OCI-LY1 (cell line): ENCODE measurements around the gene ANKMY1.
"Not testable (repeated sequence)": the region's sequence is repeated elsewhere in the genome, so short reads cannot be mapped to it uniquely, and the experiment has no call there.

ENCODE experiments used
- H2AFZ ChIP-seq: fragments of 200-600 bp; sonication (generic), shearing (Covaris generic); 2 replicates; pipeline ENCODE4 v1.6.0; 2014; ENCODE audit warnings: antibody characterized with exemption, mild to moderate bottlenecking, low read length
- H3F3A ChIP-seq: fragments of 200-600 bp; sonication (generic), shearing (Covaris generic); 2 replicates; pipeline ENCODE4 v1.6.0; 2014; ENCODE audit warnings: mild to moderate bottlenecking, antibody characterized with exemption, low read length, moderate library complexity; ENCODE audit not compliant: insufficient read depth
- H3K27ac ChIP-seq: fragments of 200-600 bp; sonication (generic); 2 replicates; pipeline ENCODE4 v1.5.1; 2014; ENCODE audit warnings: low read length, mixed run types, mild to moderate bottlenecking, low read depth; ENCODE audit not compliant: poor library complexity, severe bottlenecking
- H3K27me3 ChIP-seq: fragments of 200-600 bp; sonication (generic); 2 replicates; pipeline ENCODE4 v1.6.0; 2014; ENCODE audit warnings: antibody characterized with exemption, mild to moderate bottlenecking, low read length, moderate library complexity; ENCODE audit not compliant: insufficient read depth
- H3K36me3 ChIP-seq: fragments of 200-600 bp; sonication (generic); 2 replicates; pipeline ENCODE4 v1.6.1; 2014; ENCODE audit warnings: mild to moderate bottlenecking, antibody characterized with exemption, low read length, moderate library complexity, mixed read lengths; ENCODE audit not compliant: insufficient read depth
- H3K4me1 ChIP-seq: fragments of 200-600 bp; sonication (generic); 2 replicates; pipeline ENCODE4 v1.5.1; 2014; ENCODE audit warnings: mild to moderate bottlenecking, low read length, moderate library complexity; ENCODE audit not compliant: insufficient read depth, severe bottlenecking
- H3K4me2 ChIP-seq: fragments of 200-600 bp; sonication (generic), shearing (Covaris generic); 2 replicates; pipeline ENCODE4 v1.6.1; 2014; ENCODE audit warnings: low read length
- H3K4me3 ChIP-seq: fragments of 200-600 bp; sonication (generic); 2 replicates; pipeline ENCODE4 v1.5.1; 2014; ENCODE audit warnings: low read length, low read depth, mild to moderate bottlenecking, mixed read lengths; ENCODE audit not compliant: poor library complexity, severe bottlenecking
- H3K79me2 ChIP-seq: fragments of 200-600 bp; shearing (Covaris generic); 2 replicates; pipeline ENCODE4 v1.6.1; 2016; ENCODE audit warnings: mixed run types, low read length, mixed read lengths; ENCODE audit not compliant: insufficient read depth
- H3K9ac ChIP-seq: fragments of 200-600 bp; sonication (generic), shearing (Covaris generic); 2 replicates; pipeline ENCODE4 v1.6.1; 2014; ENCODE audit warnings: mild to moderate bottlenecking, low read length, mixed read lengths
- H3K9me2 ChIP-seq: fragments of 200-600 bp; sonication (generic), shearing (Covaris generic); 2 replicates; pipeline ENCODE4 v1.6.1; 2014; ENCODE audit warnings: low read depth, mild to moderate bottlenecking, low read length, mixed read lengths
- H3K9me3 ChIP-seq: fragments of 200-600 bp; shearing (Covaris generic); 2 replicates; pipeline ENCODE4 v1.6.1; 2014; ENCODE audit warnings: low read length, mixed read lengths
- H4K20me1 ChIP-seq: fragments of 200-600 bp; sonication (generic), shearing (Covaris generic); 2 replicates; pipeline ENCODE4 v1.6.0; 2016; ENCODE audit warnings: mild to moderate bottlenecking, low read length; ENCODE audit not compliant: insufficient read depth
- EZH2 ChIP-seq: fragments of 200-600 bp; sonication (generic), shearing (Covaris generic); IDR thresholded peaks from 2 replicates; pipeline ENCODE4 v1.8.0; 2017; ENCODE audit warnings: borderline replicate concordance, mixed run types, mild to moderate bottlenecking, antibody characterized with exemption, low read length, moderate library complexity, mixed read lengths
- TF ChIP-seq, protein P1 (sequence below): fragments of 200-600 bp; sonication (generic), shearing (Covaris generic); IDR thresholded peaks from 2 replicates; pipeline ENCODE4 v1.5.1; 2017; ENCODE audit warnings: mild to moderate bottlenecking, antibody characterized with exemption, low read length, moderate library complexity, mixed read lengths

ANKMY1 gene

DNA sequence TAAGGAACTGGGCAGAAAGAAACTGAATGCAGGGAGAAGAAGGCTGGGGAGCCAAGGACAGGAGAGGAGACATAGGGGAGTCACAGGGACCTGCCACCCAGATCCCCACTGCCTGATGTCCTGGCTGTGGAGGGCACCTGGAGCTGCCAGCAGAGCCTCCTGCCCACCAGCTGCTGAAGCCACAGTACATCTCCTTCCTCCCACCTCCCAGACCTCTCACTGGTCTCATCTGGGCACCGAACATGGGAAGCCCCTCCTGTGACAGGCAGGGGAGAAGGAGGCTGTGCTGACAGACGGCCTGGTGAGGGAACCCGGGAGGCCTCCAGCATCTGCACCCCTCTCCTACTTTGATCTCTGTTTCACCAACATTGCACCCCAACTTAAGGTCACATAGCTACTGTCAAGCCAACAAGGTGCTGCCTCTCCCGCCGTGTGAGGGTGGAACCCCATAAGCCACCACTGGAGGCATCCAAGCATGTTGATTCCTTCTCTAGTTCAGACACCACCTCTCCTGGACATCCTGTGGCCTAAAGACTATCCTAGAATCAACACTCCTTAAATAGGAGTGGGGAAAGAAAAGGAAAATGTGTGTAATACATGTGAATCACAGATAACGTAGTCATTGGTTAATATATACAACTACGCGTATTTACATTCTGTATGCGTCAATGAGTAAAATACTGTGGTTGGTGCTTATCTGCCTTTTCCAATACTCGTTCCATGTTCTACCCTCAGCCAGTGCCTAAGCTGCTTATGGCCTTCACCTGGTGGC is 7.0 kb upstream of the ANKMY1 start:
- Histone ChIP-seq H3K9me3 (no peaks in the 10 kb centered on the region), H3K4me3 (peak overlapping the region; percentile 65), H3K36me3 (peaks cover 7% of the 10 kb centered on the region; the same call in 1 of the 2 replicates), H3F3A (no peaks in the 10 kb centered on the region), H3K79me2 (peaks cover 2% of the 10 kb centered on the region; the same call in 1 of the 2 replicates), H3K27me3 (no peaks in the 10 kb centered on the region), H3K9ac (peak overlapping the region; percentile 96), H3K4me2 (peak overlapping the region; percentile 97), H4K20me1 (no peaks in the 10 kb centered on the region), H2AFZ (no peak overlapping the region), H3K9me2 (no peaks in the 10 kb centered on the region), H3K4me1 (peaks cover 59% of the 10 kb centered on the region), H3K27ac (peak overlapping the region; percentile 97)
- TF ChIP-seq, protein P1, sequence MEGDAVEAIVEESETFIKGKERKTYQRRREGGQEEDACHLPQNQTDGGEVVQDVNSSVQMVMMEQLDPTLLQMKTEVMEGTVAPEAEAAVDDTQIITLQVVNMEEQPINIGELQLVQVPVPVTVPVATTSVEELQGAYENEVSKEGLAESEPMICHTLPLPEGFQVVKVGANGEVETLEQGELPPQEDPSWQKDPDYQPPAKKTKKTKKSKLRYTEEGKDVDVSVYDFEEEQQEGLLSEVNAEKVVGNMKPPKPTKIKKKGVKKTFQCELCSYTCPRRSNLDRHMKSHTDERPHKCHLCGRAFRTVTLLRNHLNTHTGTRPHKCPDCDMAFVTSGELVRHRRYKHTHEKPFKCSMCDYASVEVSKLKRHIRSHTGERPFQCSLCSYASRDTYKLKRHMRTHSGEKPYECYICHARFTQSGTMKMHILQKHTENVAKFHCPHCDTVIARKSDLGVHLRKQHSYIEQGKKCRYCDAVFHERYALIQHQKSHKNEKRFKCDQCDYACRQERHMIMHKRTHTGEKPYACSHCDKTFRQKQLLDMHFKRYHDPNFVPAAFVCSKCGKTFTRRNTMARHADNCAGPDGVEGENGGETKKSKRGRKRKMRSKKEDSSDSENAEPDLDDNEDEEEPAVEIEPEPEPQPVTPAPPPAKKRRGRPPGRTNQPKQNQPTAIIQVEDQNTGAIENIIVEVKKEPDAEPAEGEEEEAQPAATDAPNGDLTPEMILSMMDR: peak; percentile 26; the same call in 1 of the 2 replicates
- no peak for TF ChIP-seq EZH2

DNA sequence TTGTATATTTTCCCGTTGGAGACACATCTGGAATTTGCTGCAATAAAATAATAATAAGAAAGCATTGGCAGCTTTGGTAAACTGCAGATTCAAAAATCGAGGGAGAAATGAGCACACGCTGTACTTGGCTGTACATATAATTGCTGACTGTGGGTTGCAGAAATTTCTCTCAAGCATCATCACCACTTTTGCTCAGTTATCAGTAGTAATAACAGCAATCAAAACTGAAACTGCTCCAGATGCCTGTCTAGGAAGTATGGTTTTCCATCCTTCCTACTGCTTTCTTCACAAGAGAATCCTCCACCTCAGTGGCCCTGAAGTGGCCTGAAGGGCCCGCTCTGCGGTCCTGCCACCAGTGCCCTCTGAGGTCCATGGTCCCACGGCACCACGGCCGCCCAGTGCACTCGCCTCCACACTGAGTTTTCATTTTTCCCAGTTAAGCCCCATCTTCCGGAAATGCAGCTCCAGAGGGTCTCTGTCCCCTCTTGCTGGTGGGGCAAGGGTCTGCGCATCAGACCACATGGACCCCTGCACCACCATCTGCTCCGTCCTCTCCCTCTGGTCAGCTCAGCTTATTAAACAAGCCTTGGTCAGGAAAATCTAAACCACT is 6.3 kb upstream of the ANKMY1 start:
- peaks cover 5% of the 10 kb centered on the region; the same call in 1 of the 2 replicates for H3K79me2 ChIP-seq
- H3K9me3 ChIP-seq: no peaks in the 10 kb centered on the region
- H3K27me3 ChIP-seq: no peaks in the 10 kb centered on the region
- H3K9me2 ChIP-seq: no peaks in the 10 kb centered on the region
- H3F3A ChIP-seq: no peaks in the 10 kb centered on the region
- peak overlapping the region; percentile 97 for H3K27ac ChIP-seq
- H3K4me3 ChIP-seq: no peak overlapping the region
- no peak overlapping the region for H3K4me2 ChIP-seq
- H4K20me1 ChIP-seq: no peaks in the 10 kb centered on the region
- H3K36me3 ChIP-seq: peaks cover 7% of the 10 kb centered on the region; the same call in 1 of the 2 replicates
- H3K9ac ChIP-seq: no peak overlapping the region; the same call in 1 of the 2 replicates
- TF ChIP-seq EZH2: no peak
- TF ChIP-seq, protein P1: no peak
- H2AFZ ChIP-seq: no peak overlapping the region
- H3K4me1 ChIP-seq: peaks cover 59% of the 10 kb centered on the region

DNA sequence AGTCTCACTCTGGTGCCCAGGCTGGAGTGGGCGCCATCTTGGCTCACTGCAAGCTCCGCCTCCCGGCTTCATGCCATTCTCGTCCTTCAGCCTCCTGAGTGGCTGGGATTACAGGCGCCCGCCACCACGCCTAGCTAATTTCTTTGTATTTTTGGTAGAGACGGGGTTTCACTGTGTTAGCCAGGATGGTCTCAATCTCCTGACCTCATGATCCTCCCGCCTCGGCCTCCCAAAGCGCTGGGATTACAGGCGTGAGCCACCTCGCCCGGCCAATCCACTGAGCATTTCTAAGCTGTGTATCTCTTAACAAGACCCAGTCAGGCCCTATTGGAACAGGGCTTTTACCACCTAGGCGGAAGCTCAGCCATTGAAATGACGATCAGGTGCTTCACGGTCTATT is 5.4 kb upstream of the ANKMY1 start:
- not testable (repeated sequence) for H3K79me2 ChIP-seq, H3K4me2 ChIP-seq, H3F3A ChIP-seq, H3K9me3 ChIP-seq, H3K9me2 ChIP-seq, H3K36me3 ChIP-seq, H3K27me3 ChIP-seq, H2AFZ ChIP-seq, H3K4me3 ChIP-seq, H4K20me1 ChIP-seq, H3K9ac ChIP-seq, H3K27ac ChIP-seq
- H3K4me1 ChIP-seq: peaks cover 67% of the 10 kb centered on the region
